H1 (cell line): ENCODE measurements around the gene ANKRD9. TPM values are rescaled to one million over a fixed set of nuclear protein-coding genes. Genes with fewer than 3 reads are reported as not detected.

Experiments
- BRCA1 ChIP-seq: IDR thresholded peaks from 2 replicates; pipeline ENCODE4 v1.6.1; 2012; ENCODE audit warnings: low read depth, low read length, improper control_type of control experiment
- CBX5 ChIP-seq: fragments of 300-800, 300-1000 bp; sonication (generic); IDR thresholded peaks from 2 replicates; pipeline ENCODE4 v1.7.1; 2016; ENCODE audit warnings: antibody characterized with exemption, low read length, low read depth
- CEBPB ChIP-seq: IDR thresholded peaks from 2 replicates; pipeline ENCODE4 v1.6.1; 2012; ENCODE audit warnings: low read depth, low read length
- KDM1A ChIP-seq: fragments of 200-600, 300-600 bp; sonication (generic); IDR thresholded peaks from 2 replicates; pipeline ENCODE4 v1.7.1; 2016; ENCODE audit warnings: mild to moderate bottlenecking, low read length, borderline replicate concordance
- KDM4A ChIP-seq: IDR thresholded peaks from one replicate; pipeline ENCODE4 v1.7.1; 2012; ENCODE audit warnings: low read depth, mild to moderate bottlenecking, moderate library complexity, low read length, inconsistent platforms; ENCODE audit not compliant: severe bottlenecking
- SP1 ChIP-seq: IDR thresholded peaks from 2 replicates; pipeline ENCODE4 v1.6.1; 2011; ENCODE audit warnings: low read depth, low read length
- SP2 ChIP-seq: IDR thresholded peaks from 2 replicates; pipeline ENCODE4 v1.6.1; 2012; ENCODE audit warnings: mild to moderate bottlenecking, low read length, inconsistent platforms
- SP4 ChIP-seq: IDR thresholded peaks from 2 replicates; pipeline ENCODE4 v1.6.1; 2012; ENCODE audit warnings: low read length, inconsistent platforms
- YY1 ChIP-seq: IDR thresholded peaks from 2 replicates; pipeline ENCODE4 v1.6.1; 2011; ENCODE audit warnings: low read depth, mild to moderate bottlenecking, low read length
- polyA plus RNA-seq, 7 experiments: library from polyadenylated mRNA; depleted of rRNA in 3 of 7; stranded (reverse) in 5 of 7; unstranded in 2 of 7; fragments of >200 nt in 5 of 7; fragments of 200-250 nt in 2 of 7; gene quantifications; 1 replicate in 5 of 7; 2 replicates in 1 of 7; 4 replicates in 1 of 7; pipeline versions ENCODE4 v1.2.1 to v1.2.3, GENCODE V29; 2011 to 2013; ENCODE audit warnings: missing spikeins in 2 of 7, mixed read lengths in 2 of 7
- total RNA-seq: library from RNA; stranded (reverse); fragmentation: NEBNext Ultra II Directional; extraction: Animal tissue kit (Norgen Biotek cat#: 25700); gene quantifications from 2 replicates; pipeline ENCODE4 v1.2.1, GENCODE V29; 2021
- TF ChIP-seq, protein P1 (sequence below): fragments of 300-600 bp; sonication (generic); IDR thresholded peaks from 2 replicates; pipeline ENCODE4 v1.7.1; 2012; ENCODE audit warnings: low read length, moderate library complexity, mild to moderate bottlenecking, inconsistent platforms; ENCODE audit not compliant: insufficient replicate concordance
- TF ChIP-seq, protein P2 (sequence below): IDR thresholded peaks from 2 replicates; pipeline ENCODE4 v1.6.1; 2012; ENCODE audit warnings: inconsistent platforms

ANKRD9 gene
- total and polyA plus RNA-seq, 2 of the 8 experiments (the other 6 are each of a cell fraction or from before 2014, with no cell fraction given): 37.0 to 41.8 TPM

DNA sequence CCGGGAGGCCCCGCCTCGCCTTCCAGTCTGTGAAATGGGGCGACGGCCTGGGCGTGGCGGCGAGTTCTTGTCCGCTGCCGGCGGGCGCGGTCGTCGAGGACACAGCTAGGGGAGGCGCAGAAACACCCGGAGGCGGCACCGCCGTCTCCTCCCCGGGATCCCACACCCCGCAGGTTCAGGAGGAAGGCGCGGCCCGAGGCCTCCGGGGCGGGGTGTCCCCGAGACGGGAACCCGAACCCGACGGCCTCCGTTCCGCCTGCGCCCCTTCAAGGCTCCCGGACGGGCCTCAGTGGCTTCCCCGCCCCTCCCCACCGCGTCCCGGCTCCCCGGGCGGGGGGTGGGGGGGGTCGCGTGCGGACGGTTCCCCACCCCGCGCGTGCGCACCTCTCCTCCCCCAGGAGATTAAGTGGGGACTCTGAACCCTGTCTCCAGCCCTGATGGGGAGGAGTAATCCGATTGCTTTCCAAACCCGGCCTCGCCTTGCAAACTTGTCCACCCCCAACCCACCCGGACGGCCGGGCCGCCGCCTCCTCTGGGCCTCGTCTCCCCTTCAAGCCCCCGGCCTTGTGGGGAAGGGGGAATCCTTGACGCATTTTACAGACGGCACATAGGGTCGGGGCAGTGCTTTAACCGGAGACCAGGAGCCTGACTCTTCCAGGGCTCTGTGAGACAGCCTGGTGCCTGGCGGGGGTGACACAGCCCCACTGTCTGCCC, 35.3 kb upstream of the ANKRD9 start (continued):
- peak; percentile 58 for TF ChIP-seq KDM4A
- TF ChIP-seq SP1: no peak
- no peak for TF ChIP-seq YY1
- TF ChIP-seq SP4: no peak
- TF ChIP-seq, protein P1, sequence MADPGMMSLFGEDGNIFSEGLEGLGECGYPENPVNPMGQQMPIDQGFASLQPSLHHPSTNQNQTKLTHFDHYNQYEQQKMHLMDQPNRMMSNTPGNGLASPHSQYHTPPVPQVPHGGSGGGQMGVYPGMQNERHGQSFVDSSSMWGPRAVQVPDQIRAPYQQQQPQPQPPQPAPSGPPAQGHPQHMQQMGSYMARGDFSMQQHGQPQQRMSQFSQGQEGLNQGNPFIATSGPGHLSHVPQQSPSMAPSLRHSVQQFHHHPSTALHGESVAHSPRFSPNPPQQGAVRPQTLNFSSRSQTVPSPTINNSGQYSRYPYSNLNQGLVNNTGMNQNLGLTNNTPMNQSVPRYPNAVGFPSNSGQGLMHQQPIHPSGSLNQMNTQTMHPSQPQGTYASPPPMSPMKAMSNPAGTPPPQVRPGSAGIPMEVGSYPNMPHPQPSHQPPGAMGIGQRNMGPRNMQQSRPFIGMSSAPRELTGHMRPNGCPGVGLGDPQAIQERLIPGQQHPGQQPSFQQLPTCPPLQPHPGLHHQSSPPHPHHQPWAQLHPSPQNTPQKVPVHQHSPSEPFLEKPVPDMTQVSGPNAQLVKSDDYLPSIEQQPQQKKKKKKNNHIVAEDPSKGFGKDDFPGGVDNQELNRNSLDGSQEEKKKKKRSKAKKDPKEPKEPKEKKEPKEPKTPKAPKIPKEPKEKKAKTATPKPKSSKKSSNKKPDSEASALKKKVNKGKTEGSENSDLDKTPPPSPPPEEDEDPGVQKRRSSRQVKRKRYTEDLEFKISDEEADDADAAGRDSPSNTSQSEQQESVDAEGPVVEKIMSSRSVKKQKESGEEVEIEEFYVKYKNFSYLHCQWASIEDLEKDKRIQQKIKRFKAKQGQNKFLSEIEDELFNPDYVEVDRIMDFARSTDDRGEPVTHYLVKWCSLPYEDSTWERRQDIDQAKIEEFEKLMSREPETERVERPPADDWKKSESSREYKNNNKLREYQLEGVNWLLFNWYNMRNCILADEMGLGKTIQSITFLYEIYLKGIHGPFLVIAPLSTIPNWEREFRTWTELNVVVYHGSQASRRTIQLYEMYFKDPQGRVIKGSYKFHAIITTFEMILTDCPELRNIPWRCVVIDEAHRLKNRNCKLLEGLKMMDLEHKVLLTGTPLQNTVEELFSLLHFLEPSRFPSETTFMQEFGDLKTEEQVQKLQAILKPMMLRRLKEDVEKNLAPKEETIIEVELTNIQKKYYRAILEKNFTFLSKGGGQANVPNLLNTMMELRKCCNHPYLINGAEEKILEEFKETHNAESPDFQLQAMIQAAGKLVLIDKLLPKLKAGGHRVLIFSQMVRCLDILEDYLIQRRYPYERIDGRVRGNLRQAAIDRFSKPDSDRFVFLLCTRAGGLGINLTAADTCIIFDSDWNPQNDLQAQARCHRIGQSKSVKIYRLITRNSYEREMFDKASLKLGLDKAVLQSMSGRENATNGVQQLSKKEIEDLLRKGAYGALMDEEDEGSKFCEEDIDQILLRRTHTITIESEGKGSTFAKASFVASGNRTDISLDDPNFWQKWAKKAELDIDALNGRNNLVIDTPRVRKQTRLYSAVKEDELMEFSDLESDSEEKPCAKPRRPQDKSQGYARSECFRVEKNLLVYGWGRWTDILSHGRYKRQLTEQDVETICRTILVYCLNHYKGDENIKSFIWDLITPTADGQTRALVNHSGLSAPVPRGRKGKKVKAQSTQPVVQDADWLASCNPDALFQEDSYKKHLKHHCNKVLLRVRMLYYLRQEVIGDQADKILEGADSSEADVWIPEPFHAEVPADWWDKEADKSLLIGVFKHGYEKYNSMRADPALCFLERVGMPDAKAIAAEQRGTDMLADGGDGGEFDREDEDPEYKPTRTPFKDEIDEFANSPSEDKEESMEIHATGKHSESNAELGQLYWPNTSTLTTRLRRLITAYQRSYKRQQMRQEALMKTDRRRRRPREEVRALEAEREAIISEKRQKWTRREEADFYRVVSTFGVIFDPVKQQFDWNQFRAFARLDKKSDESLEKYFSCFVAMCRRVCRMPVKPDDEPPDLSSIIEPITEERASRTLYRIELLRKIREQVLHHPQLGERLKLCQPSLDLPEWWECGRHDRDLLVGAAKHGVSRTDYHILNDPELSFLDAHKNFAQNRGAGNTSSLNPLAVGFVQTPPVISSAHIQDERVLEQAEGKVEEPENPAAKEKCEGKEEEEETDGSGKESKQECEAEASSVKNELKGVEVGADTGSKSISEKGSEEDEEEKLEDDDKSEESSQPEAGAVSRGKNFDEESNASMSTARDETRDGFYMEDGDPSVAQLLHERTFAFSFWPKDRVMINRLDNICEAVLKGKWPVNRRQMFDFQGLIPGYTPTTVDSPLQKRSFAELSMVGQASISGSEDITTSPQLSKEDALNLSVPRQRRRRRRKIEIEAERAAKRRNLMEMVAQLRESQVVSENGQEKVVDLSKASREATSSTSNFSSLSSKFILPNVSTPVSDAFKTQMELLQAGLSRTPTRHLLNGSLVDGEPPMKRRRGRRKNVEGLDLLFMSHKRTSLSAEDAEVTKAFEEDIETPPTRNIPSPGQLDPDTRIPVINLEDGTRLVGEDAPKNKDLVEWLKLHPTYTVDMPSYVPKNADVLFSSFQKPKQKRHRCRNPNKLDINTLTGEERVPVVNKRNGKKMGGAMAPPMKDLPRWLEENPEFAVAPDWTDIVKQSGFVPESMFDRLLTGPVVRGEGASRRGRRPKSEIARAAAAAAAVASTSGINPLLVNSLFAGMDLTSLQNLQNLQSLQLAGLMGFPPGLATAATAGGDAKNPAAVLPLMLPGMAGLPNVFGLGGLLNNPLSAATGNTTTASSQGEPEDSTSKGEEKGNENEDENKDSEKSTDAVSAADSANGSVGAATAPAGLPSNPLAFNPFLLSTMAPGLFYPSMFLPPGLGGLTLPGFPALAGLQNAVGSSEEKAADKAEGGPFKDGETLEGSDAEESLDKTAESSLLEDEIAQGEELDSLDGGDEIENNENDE: no peak
- TF ChIP-seq, protein P2, sequence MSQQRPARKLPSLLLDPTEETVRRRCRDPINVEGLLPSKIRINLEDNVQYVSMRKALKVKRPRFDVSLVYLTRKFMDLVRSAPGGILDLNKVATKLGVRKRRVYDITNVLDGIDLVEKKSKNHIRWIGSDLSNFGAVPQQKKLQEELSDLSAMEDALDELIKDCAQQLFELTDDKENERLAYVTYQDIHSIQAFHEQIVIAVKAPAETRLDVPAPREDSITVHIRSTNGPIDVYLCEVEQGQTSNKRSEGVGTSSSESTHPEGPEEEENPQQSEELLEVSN: 0 out of 2 replicates have a peak, but pooled peaks have one; percentile 7
- no peak for TF ChIP-seq SP2
- TF ChIP-seq CBX5: no peak
- TF ChIP-seq KDM1A: peak; percentile 93
- no peak for TF ChIP-seq CEBPB
- TF ChIP-seq BRCA1: no peak
